Heart left ventricle (tissue), 13 donors: ENCODE data around the gene HSPA4.
"Not testable (repeated sequence)": the region's sequence is repeated elsewhere in the genome, so short reads cannot be mapped to it uniquely, and the experiment has no call there.

Experiments used
- POLR2A ChIP-seq, 2 donors: fragments of 450-650 bp; IDR thresholded peaks; one replicate each; pipeline ENCODE4 v1.6.1; 2017; ENCODE audit warnings: antibody characterized with exemption in 2 of 2, mild to moderate bottlenecking in 2 of 2, moderate library complexity in 2 of 2
- TF ChIP-seq, protein P1 (sequence below), 12 donors: fragments of 200-600 bp; sonication (generic) in 4 of 12; IDR thresholded peaks; one replicate each; pipeline versions ENCODE4 v1.5.0 to v1.8.0; 2018 to 2022; ENCODE audit warnings: antibody characterized with exemption in 12 of 12, mild to moderate bottlenecking in 5 of 12
- donor health status: ischemic (EF 13 %, LVEDD 7.1; RV severe dilation, severe dysfunction).
- donor health status: DM: no; HTN: yes; CAD: no.
- donor health status: DM: no; HTN: no; CAD: no.
- donor health status: ischemic (EF 25% LVEDD 6.9; RV normal size, moderate dysfunction).
- donor health status: ischemic (EF 25% LVEDD 5.7; RV mildly dilated, moderate dysfunction).
- donor health status: ischemic (EF 35%, LVEDD 5.7; RV mildly dilated, moderate dysfunction).
- donor health status: nonischemic (EF 11% LVEDD 7.7; RV severe dilation, severe dysfunction).
- donor health status: DM: yes; HTN: yes; CAD: no.
- donor health status: PGD.
- donor health status: ischemic (EF 29% LVEDD 5.4; RV normal size, mild dysfunction).
- donor health status: nonischemic (EF 23%, LVEDD 6.1; RV moderate dilation, normal function).

- TF ChIP-seq, protein P1, sequence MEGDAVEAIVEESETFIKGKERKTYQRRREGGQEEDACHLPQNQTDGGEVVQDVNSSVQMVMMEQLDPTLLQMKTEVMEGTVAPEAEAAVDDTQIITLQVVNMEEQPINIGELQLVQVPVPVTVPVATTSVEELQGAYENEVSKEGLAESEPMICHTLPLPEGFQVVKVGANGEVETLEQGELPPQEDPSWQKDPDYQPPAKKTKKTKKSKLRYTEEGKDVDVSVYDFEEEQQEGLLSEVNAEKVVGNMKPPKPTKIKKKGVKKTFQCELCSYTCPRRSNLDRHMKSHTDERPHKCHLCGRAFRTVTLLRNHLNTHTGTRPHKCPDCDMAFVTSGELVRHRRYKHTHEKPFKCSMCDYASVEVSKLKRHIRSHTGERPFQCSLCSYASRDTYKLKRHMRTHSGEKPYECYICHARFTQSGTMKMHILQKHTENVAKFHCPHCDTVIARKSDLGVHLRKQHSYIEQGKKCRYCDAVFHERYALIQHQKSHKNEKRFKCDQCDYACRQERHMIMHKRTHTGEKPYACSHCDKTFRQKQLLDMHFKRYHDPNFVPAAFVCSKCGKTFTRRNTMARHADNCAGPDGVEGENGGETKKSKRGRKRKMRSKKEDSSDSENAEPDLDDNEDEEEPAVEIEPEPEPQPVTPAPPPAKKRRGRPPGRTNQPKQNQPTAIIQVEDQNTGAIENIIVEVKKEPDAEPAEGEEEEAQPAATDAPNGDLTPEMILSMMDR (IDR thresholded peaks at IDR 0.05) = not testable (repeated sequence)
- TF ChIP-seq POLR2A (IDR thresholded peaks at IDR 0.05) = not testable (repeated sequence)
These were observed 15.1 kb upstream of the HSPA4 start for GRCh38 chr5:133036677-133037076.
